Colonic mucosa (tissue), 4 donors: ENCODE measurements around the gene RASAL2. TPM values are rescaled to one million over a fixed set of nuclear protein-coding genes. Genes with fewer than 3 reads are reported as not detected.
"Not testable (repeated sequence)": the region's sequence is repeated elsewhere in the genome, so short reads cannot be mapped to it uniquely, and the experiment has no call there.

Experiments
- DNase-seq: peaks from one replicate; pipeline ENCODE4 v3.0.0-alpha.2; 2020
- H3K27ac ChIP-seq: fragments of 200-600 bp; one replicate; pipeline ENCODE4 v1.8.0; 2021
- H3K27me3 ChIP-seq: fragments of 200-600 bp; one replicate; pipeline ENCODE4 v1.8.0; 2021
- H3K36me3 ChIP-seq: fragments of 200-600 bp; one replicate; pipeline ENCODE4 v1.8.0; 2021
- H3K4me1 ChIP-seq: fragments of 200-600 bp; one replicate; pipeline ENCODE4 v1.8.0; 2021; ENCODE audit warnings: mild to moderate bottlenecking
- H3K4me3 ChIP-seq: fragments of 200-600 bp; one replicate; pipeline ENCODE4 v1.8.0; 2021
- H3K9ac ChIP-seq, 2 donors: one replicate each; pipeline ENCODE4 v1.7.0; 2013; ENCODE audit warnings: control low read depth in 2 of 2, low read depth in 2 of 2, low read length in 2 of 2
- H3K9me3 ChIP-seq: fragments of 200-600 bp; one replicate; pipeline ENCODE4 v1.8.0; 2021
- CTCF ChIP-seq: fragments of 200-600 bp; IDR thresholded peaks from one replicate; pipeline ENCODE4 v1.8.0; 2022; ENCODE audit warnings: antibody characterized with exemption, mild to moderate bottlenecking
- intact Hi-C: fragments of 100-400 bp; cut with DNase I; formaldehyde crosslinking; loops from one replicate; pipeline ENCODE4 v1.14.1; 2022
- total RNA-seq, 2 donors: library from RNA; stranded (reverse); fragmentation: NEBNext Ultra II Directional in 1 of 2; extraction: Animal tissue kit (Norgen Biotek cat#: 25700) in 1 of 2; gene quantifications; one replicate each; pipeline ENCODE4 v1.2.1, GENCODE V29; 2021
- donor health status: healthy.
- donor health status: DM: no; HTN: no; CAD: no.
- donor health status: DM: no; HTN: no; CAD: no.

Gene RASAL2
- total RNA-seq, 2 donors from 2014 or later = 9.7 to 11.8 TPM

- H3K9me3 ChIP-seq = no peaks in the 10 kb centered on the region
- no peaks in the 10 kb centered on the region for H3K27me3 ChIP-seq
- no peaks in the 10 kb centered on the region for H3K36me3 ChIP-seq
- no peaks in the 10 kb centered on the region for H3K4me1 ChIP-seq
- no peak for DNase-seq
- no peak overlapping the region for H3K4me3 ChIP-seq
- TF ChIP-seq CTCF = no peak
- no peak overlapping the region for H3K9ac ChIP-seq
- H3K27ac ChIP-seq = no peak overlapping the region
- intact Hi-C loops = loop anchor here (5.0 kb wide), 1 partner anchor 191 kb away; no protein-coding TSS in a partner anchor
Observed at GRCh38 chr1:178502856-178503255, 409.0 kb downstream of the RASAL2 start.

GRCh38 chr1:178503316-178503715 is 409.4 kb downstream of the RASAL2 start:
- not testable (repeated sequence) for H3K36me3 ChIP-seq, H3K9me3 ChIP-seq, H3K27me3 ChIP-seq, H3K4me1 ChIP-seq, H3K27ac ChIP-seq, H3K4me3 ChIP-seq, DNase-seq, H3K9ac ChIP-seq
- intact Hi-C loops = loop anchor here (5.0 kb wide), 1 partner anchor 191 kb away; no protein-coding TSS in a partner anchor

GRCh38 chr1:178503849-178504248 is 409.9 kb downstream of the RASAL2 start:
- Histone ChIP-seq H3K36me3 (no peaks in the 10 kb centered on the region), H3K27me3 (no peaks in the 10 kb centered on the region), H3K4me3 (no peak overlapping the region), H3K27ac (no peak overlapping the region), H3K9me3 (no peaks in the 10 kb centered on the region), H3K4me1 (no peaks in the 10 kb centered on the region), H3K9ac (no peak overlapping the region)
- no peak for DNase-seq
- no peak for TF ChIP-seq CTCF
- intact Hi-C loops = loop anchor here (5.0 kb wide), 1 partner anchor 192 kb away; no protein-coding TSS in a partner anchor

GRCh38 chr1:178504286-178504685 is 410.4 kb downstream of the RASAL2 start:
- no peak overlapping the region for H3K4me3 ChIP-seq

GRCh38 chr1:178506177-178506576 is 412.3 kb downstream of the RASAL2 start:
- Histone ChIP-seq H3K36me3 (no peaks in the 10 kb centered on the region), H3K9ac (no peak overlapping the region), H3K9me3 (no peaks in the 10 kb centered on the region), H3K27ac (no peak overlapping the region), H3K4me3 (no peak overlapping the region), H3K4me1 (no peaks in the 10 kb centered on the region), H3K27me3 (no peaks in the 10 kb centered on the region)
- no peak for TF ChIP-seq CTCF
- intact Hi-C loops = no loop called here
- no peak for DNase-seq

More at GRCh38 chr1:178504286-178504685, 410.4 kb downstream of the RASAL2 start:
- DNase-seq = no peak
- Histone ChIP-seq H3K27me3 (no peaks in the 10 kb centered on the region), H3K4me1 (no peaks in the 10 kb centered on the region), H3K36me3 (no peaks in the 10 kb centered on the region), H3K27ac (no peak overlapping the region), H3K9me3 (no peaks in the 10 kb centered on the region), H3K9ac (no peak overlapping the region)
- intact Hi-C loops = loop anchor here (5.0 kb wide), 1 partner anchor 192 kb away; no protein-coding TSS in a partner anchor
- TF ChIP-seq CTCF = no peak

GRCh38 chr1:178506669-178507068 is 412.8 kb downstream of the RASAL2 start:
- no peaks in the 10 kb centered on the region for H3K9me3 ChIP-seq
- H3K27ac ChIP-seq = no peak overlapping the region
- H3K27me3 ChIP-seq = no peaks in the 10 kb centered on the region
- no peak for TF ChIP-seq CTCF
- H3K36me3 ChIP-seq = no peaks in the 10 kb centered on the region
- no peaks in the 10 kb centered on the region for H3K4me1 ChIP-seq
- no peak overlapping the region for H3K9ac ChIP-seq
- intact Hi-C loops = no loop called here
- DNase-seq = peak; percentile 32
- no peak overlapping the region for H3K4me3 ChIP-seq
